ENCODE measurements around the gene MRGPRX2. TPM values are rescaled to one million over a fixed set of nuclear protein-coding genes. Genes with fewer than 3 reads are reported as not detected.

The MRGPRX2 gene
- total RNA-seq, 6 donors from 2014 or later: 0.14 TPM; not detected in 5

GRCh38 chr11:19012636-19013035 is 47.9 kb downstream of the MRGPRX2 start:
- H3K9me3 ChIP-seq: no peaks in the 10 kb centered on the region
- TF ChIP-seq EP300 (IDR thresholded peaks at IDR 0.05): no peak
- TF ChIP-seq POLR2AphosphoS5 (IDR thresholded peaks at IDR 0.05): no peak
- no peak for TF ChIP-seq POLR2A (IDR thresholded peaks at IDR 0.05)
- no peak for TF ChIP-seq CTCF (IDR thresholded peaks at IDR 0.05)
- ATAC-seq (ENCODE audit: low FRiP score in 2 of 2) (no peak), DNase-seq (no peak)
- no peaks in the 10 kb centered on the region for H3K4me1 ChIP-seq
- H3K27ac ChIP-seq: no peak overlapping the region
- no peaks in the 10 kb centered on the region for H3K36me3 ChIP-seq
- H3K27me3 ChIP-seq: no peaks in the 10 kb centered on the region
- no peak overlapping the region for H3K4me3 ChIP-seq

Other genes with a start within 250 kb of the MRGPRX2 start
- not detected for gene MRGPRX1, start 121.3 kb downstream of the MRGPRX2 start, total RNA-seq
- gene ZDHHC13, start 56.5 kb upstream of the MRGPRX2 start, total RNA-seq: 10 to 100 TPM in 4 of 6 donors, 1 to 10 TPM in 2; 6.3 to 28.6 (median 11.1) TPM
- not detected for gene CSRP3, start 141.3 kb upstream of the MRGPRX2 start, total RNA-seq
- gene E2F8, start 180.2 kb upstream of the MRGPRX2 start, total RNA-seq: 1 to 10 TPM in 4 of 6 donors, under 1 TPM in 2; 0.40 to 1.6 (median 1.1) TPM

Measured in upper lobe of left lung (tissue), 6 donors.